Vagina (tissue), 2 donors: ENCODE results near the gene NPC1. TPM values are rescaled to one million over a fixed set of nuclear protein-coding genes. Genes with fewer than 3 reads are reported as not detected.

ENCODE experiments used
- DNase-seq, 2 donors: peaks; one replicate each; pipeline ENCODE4 v3.0.0-alpha.2; 2017; ENCODE audit errors: extremely low spot score in 2 of 2
- H3K27ac ChIP-seq: fragments of 200-600 bp; sonication (generic); one replicate; pipeline ENCODE4 v1.5.1; 2019
- H3K27me3 ChIP-seq: fragments of 200-600 bp; sonication (generic); one replicate; pipeline ENCODE4 v1.5.1; 2019
- H3K36me3 ChIP-seq, 2 donors: fragments of 200-600 bp; sonication (generic); one replicate each; pipeline ENCODE4 v1.5.1; 2017 to 2019
- H3K4me1 ChIP-seq: fragments of 200-600 bp; sonication (generic); one replicate; pipeline ENCODE4 v1.5.1; 2019
- H3K4me3 ChIP-seq, 2 donors: fragments of 200-600 bp; sonication (generic); 1 replicate in 1 of 2; 2 replicates in 1 of 2; pipeline ENCODE4 v1.5.1; 2016 to 2019
- H3K9me3 ChIP-seq: fragments of 200-600 bp; sonication (generic); one replicate; pipeline ENCODE4 v1.5.1; 2019
- CTCF ChIP-seq, 3 experiments: fragments of 450-650 bp in 2 of 3; fragments of 200-600 bp in 1 of 3; sonication (generic) in 1 of 3; IDR thresholded peaks; one replicate each; pipeline ENCODE4 v1.5.1; 2017 to 2019; ENCODE audit warnings: antibody characterized with exemption in 3 of 3, mild to moderate bottlenecking in 2 of 3, moderate library complexity in 2 of 3
- POLR2A ChIP-seq, 2 donors: fragments of 450-650 bp; IDR thresholded peaks; one replicate each; pipeline ENCODE4 v1.6.1; 2017; ENCODE audit warnings: antibody characterized with exemption in 2 of 2, mild to moderate bottlenecking in 2 of 2, moderate library complexity in 2 of 2
- POLR2AphosphoS5 ChIP-seq, 2 donors: sonication (generic); formaldehyde crosslinking; IDR thresholded peaks; one replicate each; pipeline ENCODE4 v1.9.0; 2017; ENCODE audit warnings: antibody characterized with exemption in 2 of 2, mild to moderate bottlenecking in 2 of 2, low read depth in 1 of 2; ENCODE audit not compliant: insufficient read depth in 1 of 2
- intact Hi-C: fragments of 100-400 bp; cut with DNase I; formaldehyde crosslinking; loops from one replicate; pipeline ENCODE4 v1.15.1; 2023
- total RNA-seq: library from RNA; depleted of rRNA; stranded (reverse); fragments of >200 nt; gene quantifications from one replicate; pipeline ENCODE4 v1.2.3, GENCODE V29; 2016

NPC1 gene
- total RNA-seq, 1 donor from 2014 or later, result 89.9 TPM

- Histone ChIP-seq H3K9me3 (no peaks in the 10 kb centered on the region), H3K27ac (no peak overlapping the region), H3K36me3 (peaks cover 0 to 73% of the 10 kb centered on the region in 2 donors), H3K27me3 (no peaks in the 10 kb centered on the region), H3K4me3 (no peak overlapping the region), H3K4me1 (no peaks in the 10 kb centered on the region)
- no peak for DNase-seq
- intact Hi-C loops, result loop anchor here (5.0 kb wide), 1 partner anchor 46 kb away; no protein-coding TSS in a partner anchor
- TF ChIP-seq POLR2A (IDR thresholded peaks at IDR 0.05) (no peak), POLR2AphosphoS5 (IDR thresholded peaks at IDR 0.05; ENCODE audit: insufficient read depth in 1 of 2, low read depth in 1 of 2) (no peak)
Measured at GRCh38 chr18:23526501-23527063, 59.7 kb downstream of the NPC1 start.

- DNase-seq, result no peak
- Histone ChIP-seq H3K4me3 (no peak overlapping the region), H3K27ac (no peak overlapping the region), H3K36me3 (peaks cover 0 to 72% of the 10 kb centered on the region in 2 donors), H3K4me1 (no peaks in the 10 kb centered on the region), H3K27me3 (no peaks in the 10 kb centered on the region), H3K9me3 (no peaks in the 10 kb centered on the region)
- TF ChIP-seq CTCF (IDR thresholded peaks at IDR 0.05) (no peak), POLR2A (IDR thresholded peaks at IDR 0.05) (no peak), POLR2AphosphoS5 (IDR thresholded peaks at IDR 0.05; ENCODE audit: insufficient read depth in 1 of 2, low read depth in 1 of 2) (no peak)
- intact Hi-C loops, result no loop called here
Measured at GRCh38 chr18:23524213-23524707, 62.0 kb downstream of the NPC1 start.

GRCh38 chr18:23523429-23524212 is 62.7 kb downstream of the NPC1 start:
- no peak overlapping the region for H3K4me3 ChIP-seq
- H3K27ac ChIP-seq, result no peak overlapping the region
- no peaks in the 10 kb centered on the region for H3K9me3 ChIP-seq
- DNase-seq, result no peak
- intact Hi-C loops, result no loop called here
- no peaks in the 10 kb centered on the region for H3K4me1 ChIP-seq
- no peaks in the 10 kb centered on the region for H3K27me3 ChIP-seq
- H3K36me3 ChIP-seq, result peaks cover 0 to 73% of the 10 kb centered on the region in 2 donors
- TF ChIP-seq CTCF (IDR thresholded peaks at IDR 0.05) (no peak), POLR2AphosphoS5 (IDR thresholded peaks at IDR 0.05; ENCODE audit: insufficient read depth in 1 of 2, low read depth in 1 of 2) (no peak)

GRCh38 chr18:23521907-23522306 is 64.4 kb downstream of the NPC1 start:
- no peak for DNase-seq
- no peak overlapping the region for H3K27ac ChIP-seq
- intact Hi-C loops, result no loop called here
- no peaks in the 10 kb centered on the region for H3K27me3 ChIP-seq
- no peaks in the 10 kb centered on the region for H3K9me3 ChIP-seq
- no peaks in the 10 kb centered on the region for H3K4me1 ChIP-seq
- peaks cover 0 to 78% of the 10 kb centered on the region in 2 donors for H3K36me3 ChIP-seq
- H3K4me3 ChIP-seq, result no peak overlapping the region
- TF ChIP-seq CTCF (IDR thresholded peaks at IDR 0.05) (no peak), POLR2AphosphoS5 (IDR thresholded peaks at IDR 0.05; ENCODE audit: insufficient read depth in 1 of 2, low read depth in 1 of 2) (peak in 1 of 2 donors; percentile 43), POLR2A (IDR thresholded peaks at IDR 0.05) (no peak)

GRCh38 chr18:23521271-23521670 is 65.0 kb downstream of the NPC1 start:
- intact Hi-C loops, result no loop called here
- Histone ChIP-seq H3K27ac (no peak overlapping the region), H3K36me3 (peaks cover 0 to 78% of the 10 kb centered on the region in 2 donors), H3K4me1 (peaks cover 2% of the 10 kb centered on the region), H3K4me3 (no peak overlapping the region), H3K27me3 (no peaks in the 10 kb centered on the region), H3K9me3 (no peaks in the 10 kb centered on the region)
- TF ChIP-seq CTCF (IDR thresholded peaks at IDR 0.05) (no peak), POLR2AphosphoS5 (IDR thresholded peaks at IDR 0.05; ENCODE audit: insufficient read depth in 1 of 2, low read depth in 1 of 2) (no peak), POLR2A (IDR thresholded peaks at IDR 0.05) (no peak)
- no peak for DNase-seq
